Measurements from ENCODE around the gene RASL10B.

Gene RASL10B

GRCh38 chr17:35726127-35726952 lies 5.1 kb upstream of the RASL10B start:
- Histone ChIP-seq H3K4me3 (replicated peaks; ENCODE audit: insufficient read depth, low read length) (no peak overlapping the region), H3K27me3 (ENCODE audit: insufficient read depth, poor library complexity, severe bottlenecking) (no peaks in the 10 kb centered on the region), H3K27ac (replicated peaks) (no peak overlapping the region)
- TF ChIP-seq GABPA (IDR thresholded peaks at IDR 0.05; ENCODE audit: low read depth) (no peak), CTCF (IDR thresholded peaks at IDR 0.05; ENCODE audit: insufficient read depth, low read length) (no peak), SPI1 (IDR thresholded peaks at IDR 0.05; ENCODE audit: borderline replicate concordance, low read depth) (no peak), POLR2AphosphoS5 (IDR thresholded peaks at IDR 0.05; ENCODE audit: low read depth) (no peak), REST (IDR thresholded peaks at IDR 0.05; ENCODE audit: insufficient replicate concordance, low read depth) (no peak)
- peak in 1 of 2 experiments; percentile 17 for DNase-seq (ENCODE audit: low read depth in 1 of 2, low spot score in 1 of 2)

- Histone ChIP-seq H3K27me3 (ENCODE audit: insufficient read depth, poor library complexity, severe bottlenecking) (no peaks in the 10 kb centered on the region), H3K4me3 (replicated peaks; ENCODE audit: insufficient read depth, low read length) (no peak overlapping the region), H3K27ac (replicated peaks) (no peak overlapping the region)
- DNase-seq (ENCODE audit: low read depth in 1 of 2, low spot score in 1 of 2), result no peak
- no peak for TF ChIP-seq GABPA (IDR thresholded peaks at IDR 0.05; ENCODE audit: low read depth)
Observed at GRCh38 chr17:35726953-35727460, 4.4 kb upstream of the RASL10B start.

GRCh38 chr17:35727635-35728034 lies 3.8 kb upstream of the RASL10B start:
- TF ChIP-seq REST (IDR thresholded peaks at IDR 0.05; ENCODE audit: insufficient replicate concordance, low read depth) (no peak), CTCF (IDR thresholded peaks at IDR 0.05; ENCODE audit: insufficient read depth, low read length) (no peak), GABPA (IDR thresholded peaks at IDR 0.05; ENCODE audit: low read depth) (no peak), POLR2AphosphoS5 (IDR thresholded peaks at IDR 0.05; ENCODE audit: low read depth) (no peak), SPI1 (IDR thresholded peaks at IDR 0.05; ENCODE audit: borderline replicate concordance, low read depth) (no peak)
- H3K27ac ChIP-seq (replicated peaks), result no peak overlapping the region
- DNase-seq (ENCODE audit: low read depth in 1 of 2, low spot score in 1 of 2), result no peak

GRCh38 chr17:35728551-35728950 lies 2.9 kb upstream of the RASL10B start:
- H3K27me3 ChIP-seq (ENCODE audit: insufficient read depth, poor library complexity, severe bottlenecking), result peaks cover 2% of the 10 kb centered on the region
- no peak overlapping the region for H3K27ac ChIP-seq (replicated peaks)
- DNase-seq (ENCODE audit: low read depth in 1 of 2, low spot score in 1 of 2), result no peak
- no peak overlapping the region for H3K4me3 ChIP-seq (replicated peaks; ENCODE audit: insufficient read depth, low read length)
- no peak for TF ChIP-seq REST (IDR thresholded peaks at IDR 0.05; ENCODE audit: insufficient replicate concordance, low read depth)
- no peak for TF ChIP-seq SPI1 (IDR thresholded peaks at IDR 0.05; ENCODE audit: borderline replicate concordance, low read depth)

More at GRCh38 chr17:35727635-35728034, 3.8 kb upstream of the RASL10B start:
- Histone ChIP-seq H3K4me3 (replicated peaks; ENCODE audit: insufficient read depth, low read length) (no peak overlapping the region), H3K27me3 (ENCODE audit: insufficient read depth, poor library complexity, severe bottlenecking) (peaks cover 2% of the 10 kb centered on the region)

Data from HL-60 (cell line).